H7 (cell line): ENCODE measurements around the gene TSHR. TPM values are rescaled to one million over a fixed set of nuclear protein-coding genes. Genes with fewer than 3 reads are reported as not detected.

Experiments
- DNase-seq: peaks from one replicate; pipeline ENCODE4 v3.0.0; 2012
- H3K27me3 ChIP-seq: 2 replicates; pipeline ENCODE4 v1.6.0; 2011; ENCODE audit warnings: mild to moderate bottlenecking, low read length; ENCODE audit not compliant: control insufficient read depth, insufficient read depth
- H3K36me3 ChIP-seq: replicated peaks from 2 replicates; pipeline ENCODE4 v1.5.1; 2011; ENCODE audit warnings: low read length; ENCODE audit not compliant: control insufficient read depth, insufficient read depth
- H3K4me3 ChIP-seq: 2 replicates; pipeline ENCODE4 v1.5.1; 2011; ENCODE audit warnings: low read depth, mild to moderate bottlenecking, control low read depth, low read length, moderate library complexity; ENCODE audit not compliant: insufficient read depth
- total RNA-seq: library from RNA; depleted of rRNA; stranded (reverse); fragments of >200 nt; shearing (Covaris generic); gene quantifications from 2 replicates; pipeline ENCODE4 v1.2.3, GENCODE V29; 2014

Gene TSHR
- total RNA-seq, 1 experiment from 2014 or later = not detected

GRCh38 chr14:80959496-80959895, 4.1 kb downstream of the TSHR start:
- Histone ChIP-seq H3K36me3 (no peaks in the 10 kb centered on the region), H3K4me3 (no peak overlapping the region), H3K27me3 (peaks cover 11% of the 10 kb centered on the region)
- no peak for DNase-seq

- Histone ChIP-seq H3K36me3 (no peaks in the 10 kb centered on the region), H3K4me3 (no peak overlapping the region), H3K27me3 (no peaks in the 10 kb centered on the region)
- DNase-seq = no peak
Measured at GRCh38 chr14:80965037-80965436, 9.6 kb downstream of the TSHR start.

GRCh38 chr14:80973931-80974641, 18.7 kb downstream of the TSHR start:
- DNase-seq = no peak
- no peak overlapping the region for H3K4me3 ChIP-seq
- H3K36me3 ChIP-seq = no peaks in the 10 kb centered on the region
- no peaks in the 10 kb centered on the region; the same call in 1 of the 2 replicates for H3K27me3 ChIP-seq

GRCh38 chr14:80974679-80975078, 19.3 kb downstream of the TSHR start:
- H3K4me3 ChIP-seq = no peak overlapping the region
- DNase-seq = no peak
- H3K27me3 ChIP-seq = no peaks in the 10 kb centered on the region; the same call in 1 of the 2 replicates
- H3K36me3 ChIP-seq = no peaks in the 10 kb centered on the region

DNA sequence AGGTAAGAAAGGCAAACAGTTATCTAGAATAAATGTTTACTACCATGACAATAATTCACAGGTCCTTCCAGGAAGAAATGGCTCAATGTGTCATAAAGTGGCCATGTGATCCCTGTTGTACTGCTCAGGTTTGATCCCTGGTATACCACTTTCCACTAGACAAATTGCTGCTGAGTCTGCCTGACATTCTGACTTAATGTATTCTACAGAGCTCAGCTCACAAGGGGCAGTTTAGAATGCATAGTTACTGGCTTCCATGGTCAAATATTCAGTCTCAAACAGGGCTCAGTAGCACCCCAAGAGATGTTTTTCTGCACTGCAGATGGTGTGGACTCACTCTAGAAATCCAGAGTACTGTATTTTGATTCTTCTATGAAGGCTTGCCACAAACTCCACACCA, 21.8 kb downstream of the TSHR start:
- H3K4me3 ChIP-seq = no peak overlapping the region
- H3K36me3 ChIP-seq = no peaks in the 10 kb centered on the region
- no peaks in the 10 kb centered on the region; the same call in 1 of the 2 replicates for H3K27me3 ChIP-seq
- peak; percentile 48 for DNase-seq

DNA sequence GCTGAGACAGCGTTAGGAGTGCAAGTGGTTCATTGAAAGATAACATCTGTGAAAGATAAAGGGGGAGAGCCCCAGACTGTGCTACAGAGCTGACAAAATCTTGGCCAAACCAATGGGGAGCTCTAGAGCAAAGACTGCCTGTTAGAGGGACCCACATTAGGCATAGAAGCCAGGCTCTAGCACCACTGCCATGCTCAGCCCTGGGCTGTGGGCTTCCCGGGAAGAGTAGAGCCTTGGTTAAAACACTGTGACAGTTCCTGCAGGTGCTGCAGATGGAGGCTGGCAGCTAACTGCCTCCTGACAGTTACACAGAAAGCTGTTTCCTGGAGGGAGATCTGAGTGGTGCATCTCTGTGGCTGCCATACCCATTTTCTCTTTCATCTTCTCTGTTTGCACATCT, 23.0 kb downstream of the TSHR start:
- no peak for DNase-seq
- H3K36me3 ChIP-seq = no peaks in the 10 kb centered on the region

DNA sequence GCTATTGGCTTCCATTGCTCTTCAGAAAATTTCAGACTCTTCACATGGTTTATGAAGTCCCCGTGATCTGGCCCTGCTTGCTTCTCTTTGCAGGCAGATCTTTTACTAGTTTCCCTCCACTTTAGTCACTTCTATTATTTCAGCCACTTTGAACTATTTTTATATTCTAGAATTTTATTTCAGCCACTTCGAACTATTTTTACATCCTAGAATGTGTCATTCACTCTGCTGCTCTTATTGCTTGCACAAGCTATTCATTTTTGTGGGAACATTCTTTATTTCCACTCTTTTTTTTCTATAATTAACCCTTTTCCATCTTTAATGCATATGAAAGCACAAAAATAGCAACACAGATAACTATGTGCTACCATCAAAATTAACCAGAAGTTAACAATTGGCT, 24.5 kb downstream of the TSHR start:
- Histone ChIP-seq H3K4me3 (no peak overlapping the region), H3K27me3 (no peaks in the 10 kb centered on the region; the same call in 1 of the 2 replicates), H3K36me3 (no peaks in the 10 kb centered on the region)
- DNase-seq = no peak

More for the DNA sequence above, 23.0 kb downstream of the TSHR start:
- Histone ChIP-seq H3K27me3 (no peaks in the 10 kb centered on the region; the same call in 1 of the 2 replicates), H3K4me3 (no peak overlapping the region)

DNA sequence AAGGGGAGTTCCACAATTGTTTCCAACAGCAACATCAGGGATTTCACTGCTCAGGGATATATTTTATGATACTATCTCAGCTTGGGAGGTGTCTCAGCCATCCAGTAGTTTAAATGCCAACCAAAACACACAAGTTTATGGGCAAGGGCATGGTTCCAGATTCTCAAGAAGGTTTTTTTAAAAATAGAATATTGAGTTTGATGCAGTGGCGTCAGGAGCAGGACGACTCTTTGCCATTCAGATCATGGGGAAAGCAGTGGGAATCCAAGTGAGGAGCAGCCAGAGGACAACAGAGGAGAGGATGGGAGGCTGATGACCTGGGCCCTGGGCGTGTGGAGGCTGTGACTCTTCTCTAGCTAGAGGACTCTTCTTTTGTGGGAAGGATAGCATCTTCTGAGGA, 25.7 kb downstream of the TSHR start:
- no peaks in the 10 kb centered on the region for H3K36me3 ChIP-seq
- no peak overlapping the region for H3K4me3 ChIP-seq
- DNase-seq = no peak
- no peaks in the 10 kb centered on the region; the same call in 1 of the 2 replicates for H3K27me3 ChIP-seq

DNA sequence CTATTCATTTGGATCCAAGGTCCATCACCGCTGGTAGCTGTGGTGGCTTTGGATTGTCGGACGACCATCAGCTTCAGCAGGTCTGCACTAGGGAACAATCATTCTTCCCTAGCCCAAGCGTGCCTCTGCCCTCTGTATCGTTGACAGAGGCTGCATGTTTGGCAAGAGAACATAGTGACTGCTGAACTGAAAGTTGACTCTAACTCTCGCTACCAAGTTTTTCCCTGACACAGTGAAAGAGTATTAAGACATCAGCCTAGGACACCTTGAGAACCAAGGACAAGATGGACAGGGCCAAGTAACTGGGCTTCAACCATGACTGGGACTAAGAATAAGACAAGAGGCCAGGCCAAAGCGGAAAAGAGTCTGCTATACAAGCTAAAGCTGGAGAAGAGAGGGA, 26.3 kb downstream of the TSHR start:
- no peaks in the 10 kb centered on the region for H3K27me3 ChIP-seq
- no peaks in the 10 kb centered on the region for H3K36me3 ChIP-seq
- no peak for DNase-seq
- H3K4me3 ChIP-seq = no peak overlapping the region

GRCh38 chr14:80982711-80983110, 27.3 kb downstream of the TSHR start:
- Histone ChIP-seq H3K4me3 (no peak overlapping the region), H3K27me3 (no peaks in the 10 kb centered on the region), H3K36me3 (no peaks in the 10 kb centered on the region)
- no peak for DNase-seq

GRCh38 chr14:80987235-80988032, 32.0 kb downstream of the TSHR start:
- Histone ChIP-seq H3K4me3 (no peak overlapping the region), H3K36me3 (no peaks in the 10 kb centered on the region), H3K27me3 (no peaks in the 10 kb centered on the region)
- peak; percentile 66 for DNase-seq

DNA sequence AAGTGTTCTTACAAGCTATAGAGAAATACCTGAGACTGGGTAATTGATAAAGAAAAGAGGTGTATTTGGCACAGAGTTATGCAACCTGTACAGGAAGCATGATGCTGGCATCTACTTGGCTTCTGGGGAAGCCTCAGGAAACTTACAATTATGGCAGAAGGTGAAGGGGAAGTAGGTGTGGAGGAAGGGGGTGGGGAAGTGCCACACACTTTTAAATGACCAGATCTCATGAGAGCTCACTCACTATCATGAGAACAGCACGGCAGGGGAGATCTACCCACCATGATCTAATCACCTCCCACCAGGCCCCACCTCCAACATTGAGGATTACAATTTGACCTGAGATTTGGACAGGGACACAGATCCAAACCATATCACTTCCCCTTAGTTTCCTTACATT, 32.8 kb downstream of the TSHR start:
- H3K4me3 ChIP-seq = no peak overlapping the region
- H3K27me3 ChIP-seq = no peaks in the 10 kb centered on the region
- no peaks in the 10 kb centered on the region for H3K36me3 ChIP-seq
- DNase-seq = no peak

GRCh38 chr14:80988735-80989429, 33.5 kb downstream of the TSHR start:
- H3K36me3 ChIP-seq = no peaks in the 10 kb centered on the region
- H3K27me3 ChIP-seq = no peaks in the 10 kb centered on the region
- no peak for DNase-seq

DNA sequence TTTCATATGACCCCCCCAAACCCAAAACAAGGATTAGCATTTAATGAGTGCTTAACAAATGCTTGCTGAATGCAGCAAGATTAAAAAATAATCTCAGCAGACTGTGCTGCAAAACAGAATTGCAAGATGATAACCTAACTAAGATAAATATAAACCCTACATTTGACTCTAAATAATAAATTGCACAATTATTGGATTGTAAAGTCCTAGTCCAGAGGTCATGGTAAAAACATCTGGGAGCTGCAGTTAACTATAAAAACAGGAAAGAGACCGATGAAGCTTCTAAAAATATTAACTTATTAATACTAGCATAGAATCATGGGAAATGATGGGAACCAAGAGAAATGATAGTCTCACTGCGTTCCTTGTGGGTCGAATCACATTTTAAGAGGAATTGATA, 37.2 kb downstream of the TSHR start:
- Histone ChIP-seq H3K27me3 (no peaks in the 10 kb centered on the region), H3K36me3 (no peaks in the 10 kb centered on the region), H3K4me3 (no peak overlapping the region)
- DNase-seq = no peak

More at GRCh38 chr14:80988735-80989429, 33.5 kb downstream of the TSHR start:
- no peak overlapping the region for H3K4me3 ChIP-seq
